Measurements from ENCODE around the gene VAC14.

- TF ChIP-seq TAF1 (IDR thresholded peaks at IDR 0.05; ENCODE audit: low read depth, low read length) (no peak), POLR2A (IDR thresholded peaks at IDR 0.05; ENCODE audit: low read depth, low read length) (no peak)
Observed at GRCh38 chr16:70657956-70658355, 143.0 kb downstream of the VAC14 start.

Measured in GM12891 (cell line).